ENCODE data around the gene AKAP6. TPM values are rescaled to one million over a fixed set of nuclear protein-coding genes. Genes with fewer than 3 reads are reported as not detected.

AKAP6 gene
- total and polyA plus RNA-seq, 10 of the 15 experiments (the other 5 are each of a cell fraction or from before 2014, with no cell fraction given), result 0.35 to 5.9 (median 2.2) TPM

DNA sequence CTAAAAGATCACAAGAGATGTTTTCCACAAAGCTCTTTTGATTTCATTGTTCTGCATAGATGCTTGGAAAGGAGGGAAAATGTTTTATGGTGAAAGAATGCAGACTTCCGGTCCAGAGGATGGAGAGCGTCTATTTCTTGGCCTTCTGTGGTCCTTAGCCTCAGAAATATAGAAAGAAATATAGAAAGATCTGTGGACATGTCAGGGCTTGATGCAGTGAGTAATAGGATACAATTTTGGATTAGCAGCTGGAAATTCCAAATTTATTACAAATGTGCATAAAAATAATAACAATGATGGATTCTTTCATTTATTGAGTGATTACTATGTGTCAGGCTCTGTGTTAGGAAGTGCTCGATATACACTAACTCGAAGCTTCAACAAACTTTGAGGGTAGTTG, 20.2 kb downstream of the AKAP6 start:
- WGBS (ENCODE audit: insufficient coverage, insufficient replicate concordance, low lambda C conversion rate, missing lambda C conversion rate), result 62% methylated on average over 4 of the region's 4 CpGs
- in situ Hi-C loops (cut with MboI), result no loop called here
- POLR2A ChIA-PET, result no interaction called here

DNA sequence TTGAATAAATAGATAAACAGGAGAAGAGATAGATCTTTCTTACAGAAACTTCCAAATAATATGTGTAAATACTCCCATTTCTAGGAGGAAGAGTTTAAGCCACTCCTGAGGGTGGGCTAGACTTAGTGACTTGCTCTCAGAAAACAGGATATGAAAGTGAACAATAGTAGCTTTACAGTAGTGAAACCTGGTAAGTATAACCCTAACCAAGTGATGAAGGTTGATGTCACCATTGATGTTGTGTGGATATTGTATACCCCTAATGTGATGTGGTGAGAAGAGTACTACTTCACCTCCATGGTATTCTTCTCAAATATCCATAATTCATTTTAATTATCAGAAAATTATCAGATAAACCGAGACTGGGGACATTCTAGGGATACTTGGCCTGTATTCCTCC, 20.9 kb downstream of the AKAP6 start:
- in situ Hi-C loops (cut with MboI) (no loop called here), intact Hi-C loops (cut with micrococcal nuclease; ENCODE audit: unreplicated experiment) (no loop called here)
- FAIRE-seq (no peak), ATAC-seq (peak; percentile 99), DNase-seq (ENCODE audit: low read depth, low spot score) (peak; percentile 17)
- BruUV-seq (replicated peaks), result no TSS peak
- Histone ChIP-seq H3K27ac (ENCODE audit: control insufficient read depth, insufficient read depth) (no peak overlapping the region), H3K4me3 (no peak overlapping the region), H4K20me1 (ENCODE audit: control insufficient read depth, insufficient read depth) (no peaks in the 10 kb centered on the region), H3K36me3 (ENCODE audit: control insufficient read depth in 2 of 2, insufficient read depth in 2 of 2, low read length in 1 of 2) (no peaks in the 10 kb centered on the region), H3K9me3 (replicated peaks; ENCODE audit: control insufficient read depth, insufficient read depth, low read length) (no peaks in the 10 kb centered on the region), H3K4me1 (ENCODE audit: control insufficient read depth, insufficient read depth, low read length) (no peaks in the 10 kb centered on the region), H3K27me3 (replicated peaks in 1 of 2; ENCODE audit: control insufficient read depth in 2 of 2, insufficient read depth in 2 of 2, low read length in 1 of 2) (no peaks in the 10 kb centered on the region), H2AFZ (ENCODE audit: control insufficient read depth, low read depth, low read length) (no peak overlapping the region), H3K4me2 (ENCODE audit: control insufficient read depth, insufficient read depth) (no peak overlapping the region), H3K9ac (ENCODE audit: control insufficient read depth, insufficient read depth, low read length) (no peak overlapping the region), H3K79me2 (ENCODE audit: control insufficient read depth, insufficient read depth, low read length) (no peaks in the 10 kb centered on the region)
- CTCF ChIA-PET, result interaction anchor here (1.0 to 1.2 kb wide), 2 partner anchors 10 to 11 kb away, joined by 3 read pairs; no protein-coding TSS in a partner anchor
- SMC1A ChIA-PET (ENCODE audit: uncharacterized antibody, unreplicated experiment), result interaction anchor here (1.0 to 1.7 kb wide), 3 partner anchors 8 to 91 kb away, joined by 3 to 5 read pairs (median 4); no protein-coding TSS in a partner anchor
- 0% methylated on average over 1 of the region's 1 CpG for WGBS (ENCODE audit: insufficient coverage, insufficient replicate concordance, low lambda C conversion rate, missing lambda C conversion rate)
- POLR2A ChIA-PET, result no interaction called here
- RAD21 ChIA-PET (ENCODE audit: unreplicated experiment), result interaction anchor here (0.9 to 1.2 kb wide), 2 partner anchors 22 to 30 kb away, joined by 3 read pairs; no protein-coding TSS in a partner anchor
- TF ChIP-seq NFIC (IDR thresholded peaks at IDR 0.05; ENCODE audit: low read depth, low read length) (peak; percentile 29; the same call in 1 of the 2 replicates), MEF2B (IDR thresholded peaks at IDR 0.05; ENCODE audit: partially characterized antibody, poor library complexity, severe bottlenecking) (no peak), DPF2 (IDR thresholded peaks at IDR 0.05) (peak; percentile 69), RUNX3 (IDR thresholded peaks at IDR 0.05; ENCODE audit: low read length) (peak; percentile 53; the same call in 1 of the 2 replicates), SP1 (IDR thresholded peaks at IDR 0.05; ENCODE audit: low read depth, low read length) (no peak), PAX8 (IDR thresholded peaks at IDR 0.05) (no peak), ATF7 (IDR thresholded peaks at IDR 0.05; ENCODE audit: low read depth) (peak; percentile 71; the same call in 1 of the 2 replicates), TCF12 (IDR thresholded peaks at IDR 0.05; ENCODE audit: low read depth, low read length) (no peak), SPI1 (IDR thresholded peaks at IDR 0.05; ENCODE audit: borderline replicate concordance, insufficient read depth, low read depth, low read length) (peak; percentile 80)
- TF ChIP-seq, protein P1, sequence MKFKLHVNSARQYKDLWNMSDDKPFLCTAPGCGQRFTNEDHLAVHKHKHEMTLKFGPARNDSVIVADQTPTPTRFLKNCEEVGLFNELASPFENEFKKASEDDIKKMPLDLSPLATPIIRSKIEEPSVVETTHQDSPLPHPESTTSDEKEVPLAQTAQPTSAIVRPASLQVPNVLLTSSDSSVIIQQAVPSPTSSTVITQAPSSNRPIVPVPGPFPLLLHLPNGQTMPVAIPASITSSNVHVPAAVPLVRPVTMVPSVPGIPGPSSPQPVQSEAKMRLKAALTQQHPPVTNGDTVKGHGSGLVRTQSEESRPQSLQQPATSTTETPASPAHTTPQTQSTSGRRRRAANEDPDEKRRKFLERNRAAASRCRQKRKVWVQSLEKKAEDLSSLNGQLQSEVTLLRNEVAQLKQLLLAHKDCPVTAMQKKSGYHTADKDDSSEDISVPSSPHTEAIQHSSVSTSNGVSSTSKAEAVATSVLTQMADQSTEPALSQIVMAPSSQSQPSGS (IDR thresholded peaks at IDR 0.05; ENCODE audit: low read length), result peak; percentile 66; the same call in 1 of the 2 replicates

More for the DNA sequence above, 20.2 kb downstream of the AKAP6 start:
- no peak overlapping the region for H2AFZ ChIP-seq (ENCODE audit: control insufficient read depth, low read depth, low read length)
- FAIRE-seq (no peak), ATAC-seq (no peak), DNase-seq (ENCODE audit: low read depth, low spot score) (no peak)
- no peaks in the 10 kb centered on the region for H4K20me1 ChIP-seq (ENCODE audit: control insufficient read depth, insufficient read depth)
- H3K36me3 ChIP-seq (ENCODE audit: control insufficient read depth in 2 of 2, insufficient read depth in 2 of 2, low read length in 1 of 2), result no peaks in the 10 kb centered on the region
- H3K9ac ChIP-seq (ENCODE audit: control insufficient read depth, insufficient read depth, low read length), result no peak overlapping the region
- CTCF ChIA-PET, result interaction anchor here (1.0 to 1.2 kb wide), 2 partner anchors 9 to 10 kb away, joined by 3 read pairs; no protein-coding TSS in a partner anchor
- intact Hi-C loops (cut with micrococcal nuclease; ENCODE audit: unreplicated experiment), result no loop called here
- no peaks in the 10 kb centered on the region for H3K4me1 ChIP-seq (ENCODE audit: control insufficient read depth, insufficient read depth, low read length)
- no peaks in the 10 kb centered on the region for H3K27me3 ChIP-seq (replicated peaks in 1 of 2; ENCODE audit: control insufficient read depth in 2 of 2, insufficient read depth in 2 of 2, low read length in 1 of 2)
- no peaks in the 10 kb centered on the region for H3K79me2 ChIP-seq (ENCODE audit: control insufficient read depth, insufficient read depth, low read length)
- H3K4me2 ChIP-seq (ENCODE audit: control insufficient read depth, insufficient read depth), result no peak overlapping the region
- H3K9me3 ChIP-seq (replicated peaks; ENCODE audit: control insufficient read depth, insufficient read depth, low read length), result no peaks in the 10 kb centered on the region
- RAD21 ChIA-PET (ENCODE audit: unreplicated experiment), result interaction anchor here (0.9 to 1.2 kb wide), 2 partner anchors 23 to 31 kb away, joined by 3 read pairs; no protein-coding TSS in a partner anchor
- BruUV-seq (replicated peaks), result no TSS peak
- SMC1A ChIA-PET (ENCODE audit: uncharacterized antibody, unreplicated experiment), result interaction anchor here (1.3 to 1.7 kb wide), 2 partner anchors 9 to 90 kb away, joined by 3 to 4 read pairs; no protein-coding TSS in a partner anchor
- H3K27ac ChIP-seq (ENCODE audit: control insufficient read depth, insufficient read depth), result no peak overlapping the region
- H3K4me3 ChIP-seq, result no peak overlapping the region
- TF ChIP-seq SMAD1 (IDR thresholded peaks at IDR 0.05; ENCODE audit: low read depth, partially characterized antibody) (no peak), RAD51 (IDR thresholded peaks at IDR 0.05) (no peak), NR2F1 (conservative IDR thresholded peaks at IDR 0.05) (no peak), CBX3 (IDR thresholded peaks at IDR 0.05; ENCODE audit: borderline replicate concordance, low read depth) (no peak), TCF7 (IDR thresholded peaks at IDR 0.05; ENCODE audit: borderline replicate concordance) (no peak), CREB1 (IDR thresholded peaks at IDR 0.05; ENCODE audit: low read depth) (no peak), RFX5 (IDR thresholded peaks at IDR 0.05; ENCODE audit: low read depth, low read length) (no peak), RELA (IDR thresholded peaks at IDR 0.05; ENCODE audit: borderline replicate concordance, partially characterized antibody) (no peak), FOXM1 (IDR thresholded peaks at IDR 0.05; ENCODE audit: low read depth, low read length) (no peak), MTA2 (IDR thresholded peaks at IDR 0.05; ENCODE audit: low read depth) (no peak)
- TF ChIP-seq, protein P2, sequence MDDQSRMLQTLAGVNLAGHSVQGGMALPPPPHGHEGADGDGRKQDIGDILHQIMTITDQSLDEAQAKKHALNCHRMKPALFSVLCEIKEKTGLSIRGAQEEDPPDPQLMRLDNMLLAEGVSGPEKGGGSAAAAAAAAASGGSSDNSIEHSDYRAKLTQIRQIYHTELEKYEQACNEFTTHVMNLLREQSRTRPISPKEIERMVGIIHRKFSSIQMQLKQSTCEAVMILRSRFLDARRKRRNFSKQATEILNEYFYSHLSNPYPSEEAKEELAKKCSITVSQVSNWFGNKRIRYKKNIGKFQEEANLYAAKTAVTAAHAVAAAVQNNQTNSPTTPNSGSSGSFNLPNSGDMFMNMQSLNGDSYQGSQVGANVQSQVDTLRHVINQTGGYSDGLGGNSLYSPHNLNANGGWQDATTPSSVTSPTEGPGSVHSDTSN (IDR thresholded peaks at IDR 0.05; ENCODE audit: insufficient replicate concordance, low read depth, low read length), result no peak
